ENCODE results near the gene STON2. TPM values are rescaled to one million over a fixed set of nuclear protein-coding genes. Genes with fewer than 3 reads are reported as not detected.

The STON2 gene
- total RNA-seq, 2 donors from 2014 or later: 8.6 to 14.1 TPM

- Histone ChIP-seq H3K4me1 (no peaks in the 10 kb centered on the region), H3K27ac (no peak overlapping the region), H3K4me3 (no peak overlapping the region), H3K27me3 (no peaks in the 10 kb centered on the region), H3K9me3 (no peaks in the 10 kb centered on the region), H3K36me3 (no peaks in the 10 kb centered on the region)
- no peak for TF ChIP-seq CTCF (IDR thresholded peaks at IDR 0.05)
- no peak for DNase-seq (ENCODE audit: low spot score)
Observed at GRCh38 chr14:81280136-81280791, 119.9 kb downstream of the STON2 start.

- Histone ChIP-seq H3K36me3 (no peaks in the 10 kb centered on the region), H3K4me3 (no peak overlapping the region), H3K27ac (no peak overlapping the region), H3K4me1 (no peaks in the 10 kb centered on the region), H3K27me3 (no peaks in the 10 kb centered on the region), H3K9me3 (no peaks in the 10 kb centered on the region)
- no peak for TF ChIP-seq CTCF (IDR thresholded peaks at IDR 0.05)
- no peak for DNase-seq (ENCODE audit: low spot score)
Observed at GRCh38 chr14:81277096-81277495, 123.0 kb downstream of the STON2 start.

GRCh38 chr14:81276073-81277069 lies 123.8 kb downstream of the STON2 start:
- Histone ChIP-seq H3K27ac (peak overlapping the region; percentile 41 to 42), H3K4me1 (no peaks in the 10 kb centered on the region), H3K4me3 (no peak overlapping the region), H3K36me3 (no peaks in the 10 kb centered on the region), H3K9me3 (no peaks in the 10 kb centered on the region), H3K27me3 (no peaks in the 10 kb centered on the region)
- TF ChIP-seq CTCF (IDR thresholded peaks at IDR 0.05): no peak
- no peak for DNase-seq (ENCODE audit: low spot score)

GRCh38 chr14:81275305-81276072 lies 124.6 kb downstream of the STON2 start:
- no peaks in the 10 kb centered on the region for H3K36me3 ChIP-seq
- no peak overlapping the region for H3K4me3 ChIP-seq
- H3K27ac ChIP-seq: peak overlapping the region; percentile 41 to 42
- no peaks in the 10 kb centered on the region for H3K9me3 ChIP-seq
- H3K4me1 ChIP-seq: no peaks in the 10 kb centered on the region
- DNase-seq (ENCODE audit: low spot score): peak; percentile 64
- TF ChIP-seq CTCF (IDR thresholded peaks at IDR 0.05): no peak
- no peaks in the 10 kb centered on the region for H3K27me3 ChIP-seq

- no peaks in the 10 kb centered on the region for H3K36me3 ChIP-seq
- no peak overlapping the region for H3K4me3 ChIP-seq
- no peaks in the 10 kb centered on the region for H3K4me1 ChIP-seq
- no peak for TF ChIP-seq CTCF (IDR thresholded peaks at IDR 0.05)
- H3K27me3 ChIP-seq: no peaks in the 10 kb centered on the region
- DNase-seq (ENCODE audit: low spot score): no peak
- H3K9me3 ChIP-seq: no peaks in the 10 kb centered on the region
- peak overlapping the region in 1 of 2 donors; percentile 38 for H3K27ac ChIP-seq
Observed at GRCh38 chr14:81273961-81274575, 126.1 kb downstream of the STON2 start.
